ENCODE results near the gene ACOT7. TPM values are rescaled to one million over a fixed set of nuclear protein-coding genes. Genes with fewer than 3 reads are reported as not detected.

The ACOT7 gene
- total and polyA plus RNA-seq, 2 of the 13 experiments (the other 11 are each of a cell fraction or from before 2014, with no cell fraction given): 33.0 to 55.8 TPM

GRCh38 chr1:6353955-6354658, 39.5 kb downstream of the ACOT7 start (continued):
- TF ChIP-seq ZFP91 (CRISPR knock-in tag; IDR thresholded peaks at IDR 0.05; ENCODE audit: borderline replicate concordance): peak; percentile 48
- no peak for TF ChIP-seq ZNF691 (CRISPR knock-in tag; IDR thresholded peaks at IDR 0.05; ENCODE audit: borderline replicate concordance, low read depth)
- TF ChIP-seq BCL6 (CRISPR knock-in tag; IDR thresholded peaks at IDR 0.05): no peak
- 0 out of 2 replicates have a peak, but pooled peaks have one; percentile 42 for TF ChIP-seq MTA1 (CRISPR knock-in tag; IDR thresholded peaks at IDR 0.05; ENCODE audit: borderline replicate concordance)
- no peak for TF ChIP-seq ZNF20 (CRISPR knock-in tag; IDR thresholded peaks at IDR 0.05)
- no peak for TF ChIP-seq ZNF720 (CRISPR knock-in tag; IDR thresholded peaks at IDR 0.05)
- no peak for TF ChIP-seq ZC3H13 (CRISPR knock-in tag; IDR thresholded peaks at IDR 0.05)
- no peak for TF ChIP-seq U2AF2 (IDR thresholded peaks at IDR 0.05; ENCODE audit: low read depth, low read length)
- 0 out of 2 replicates have a peak, but pooled peaks have one; percentile 14 for TF ChIP-seq GATAD2A (CRISPR knock-in tag; IDR thresholded peaks at IDR 0.05)
- TF ChIP-seq NKX3-1 (CRISPR knock-in tag; IDR thresholded peaks at IDR 0.05): no peak
- TF ChIP-seq ZNF446 (CRISPR knock-in tag; IDR thresholded peaks at IDR 0.05): no peak
- TF ChIP-seq DZIP1 (CRISPR knock-in tag; IDR thresholded peaks at IDR 0.05): 0 out of 2 replicates have a peak, but pooled peaks have one; percentile 19
- TF ChIP-seq NR2C2 (CRISPR knock-in tag; IDR thresholded peaks at IDR 0.05; ENCODE audit: borderline replicate concordance): 0 out of 2 replicates have a peak, but pooled peaks have one; percentile 28
- TF ChIP-seq ZNF501 (CRISPR knock-in tag; IDR thresholded peaks at IDR 0.05): peak; percentile 33; the same call in 1 of the 2 replicates
- TF ChIP-seq HINFP (CRISPR knock-in tag; IDR thresholded peaks at IDR 0.05; ENCODE audit: low read depth): peak; percentile 77; the same call in 1 of the 2 replicates
- no peak for TF ChIP-seq ZNF670 (CRISPR knock-in tag; IDR thresholded peaks at IDR 0.05; ENCODE audit: borderline replicate concordance)
- TF ChIP-seq, protein P1, sequence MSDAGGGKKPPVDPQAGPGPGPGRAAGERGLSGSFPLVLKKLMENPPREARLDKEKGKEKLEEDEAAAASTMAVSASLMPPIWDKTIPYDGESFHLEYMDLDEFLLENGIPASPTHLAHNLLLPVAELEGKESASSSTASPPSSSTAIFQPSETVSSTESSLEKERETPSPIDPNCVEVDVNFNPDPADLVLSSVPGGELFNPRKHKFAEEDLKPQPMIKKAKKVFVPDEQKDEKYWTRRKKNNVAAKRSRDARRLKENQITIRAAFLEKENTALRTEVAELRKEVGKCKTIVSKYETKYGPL (CRISPR knock-in tag; IDR thresholded peaks at IDR 0.05): no peak
- peak; percentile 57 for TF ChIP-seq PHF21A (CRISPR knock-in tag; IDR thresholded peaks at IDR 0.05)
- TF ChIP-seq GABPB1 (CRISPR knock-in tag; IDR thresholded peaks at IDR 0.05): peak; percentile 17; the same call in 1 of the 2 replicates
- TF ChIP-seq PHF8 (CRISPR knock-in tag; IDR thresholded peaks at IDR 0.05): peak; percentile 27; the same call in 1 of the 2 replicates
- no peak for TF ChIP-seq PREB (CRISPR knock-in tag; IDR thresholded peaks at IDR 0.05)

Measured in HepG2 (cell line).